HCT116 (cell line): Measurements from ENCODE around the gene OLA1.

Experiments used
- EZH2 ChIP-seq: fragments of 200-600 bp; sonication (generic); IDR thresholded peaks from 2 replicates; pipeline ENCODE4 v1.6.1; 2017; ENCODE audit warnings: antibody characterized with exemption, mixed run types
- EZH2phosphoT487 ChIP-seq: fragments of 200-600 bp; IDR thresholded peaks from 2 replicates; pipeline ENCODE4 v1.6.1; 2018; ENCODE audit warnings: antibody characterized with exemption, borderline replicate concordance
- JUND ChIP-seq: IDR thresholded peaks from 2 replicates; pipeline ENCODE4 v1.6.1; 2012
- POLR2A ChIP-seq: IDR thresholded peaks from 2 replicates; pipeline ENCODE4 v1.7.0; 2011; ENCODE audit warnings: borderline replicate concordance; ENCODE audit not compliant: insufficient read depth, insufficient read length; ENCODE audit errors: extremely low read depth
- RAD21 ChIP-seq: IDR thresholded peaks from 2 replicates; pipeline ENCODE4 v1.6.1; 2012; ENCODE audit warnings: low read depth, mild to moderate bottlenecking
- TCF7L2 ChIP-seq: IDR thresholded peaks from 2 replicates; pipeline ENCODE4 v1.7.0; 2011; ENCODE audit warnings: borderline replicate concordance, inconsistent platforms; ENCODE audit not compliant: insufficient read depth, insufficient read length; ENCODE audit errors: extremely low read depth
- ZNF274 ChIP-seq: fragments of 200-500 bp; sonication (Bioruptor generic); IDR thresholded peaks from 2 replicates; pipeline ENCODE4 v1.6.1; 2014; ENCODE audit warnings: mild to moderate bottlenecking, low read depth, low read length, inconsistent platforms
- TF ChIP-seq, protein P1 (sequence below): IDR thresholded peaks from 2 replicates; pipeline ENCODE4 v1.6.1; 2012
- TF ChIP-seq, protein P2 (sequence below), 3 experiments: fragments of 200-600 bp in 1 of 3; sonication (generic) in 1 of 3; IDR thresholded peaks in 2 of 3; conservative IDR thresholded peaks in 1 of 3; 2 replicates each; pipeline ENCODE4 v1.5.1; 2012 to 2017; ENCODE audit warnings: low read depth in 2 of 3, low read length in 2 of 3, antibody characterized with exemption in 1 of 3, borderline replicate concordance in 1 of 3, control low read depth in 1 of 3, mild to moderate bottlenecking in 1 of 3, mixed read lengths in 1 of 3, mixed run types in 1 of 3, moderate library complexity in 1 of 3; ENCODE audit not compliant: insufficient read depth in 1 of 3
- TF ChIP-seq, protein P3 (sequence below): IDR thresholded peaks from 2 replicates; pipeline ENCODE4 v1.6.1; 2011; ENCODE audit warnings: mild to moderate bottlenecking, low read length, moderate library complexity; ENCODE audit not compliant: insufficient replicate concordance; ENCODE audit errors: extremely low read depth
- TF ChIP-seq, protein P4 (sequence below): IDR thresholded peaks from 2 replicates; pipeline ENCODE4 v1.6.1; 2012; ENCODE audit warnings: low read depth

DNA sequence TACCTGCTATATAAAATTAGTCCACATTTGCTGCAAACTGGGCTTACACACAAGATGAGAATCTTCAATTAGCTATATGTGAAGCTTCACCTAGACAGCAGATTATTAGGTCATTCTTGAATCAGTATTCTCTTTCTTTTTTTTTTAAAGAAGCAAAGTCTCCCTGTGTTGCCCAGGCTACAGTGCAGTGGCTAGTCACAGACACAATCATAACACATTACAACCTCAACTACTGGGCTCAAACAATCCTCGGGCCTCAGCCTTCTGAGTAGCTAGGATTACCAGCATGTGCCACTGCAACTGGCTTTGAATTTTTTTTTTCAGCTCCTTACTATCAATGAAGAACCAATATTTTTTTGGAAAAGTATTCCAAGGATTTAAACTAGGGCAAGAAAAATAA, 30.5 kb downstream of the OLA1 start:
- TF ChIP-seq, protein P1, sequence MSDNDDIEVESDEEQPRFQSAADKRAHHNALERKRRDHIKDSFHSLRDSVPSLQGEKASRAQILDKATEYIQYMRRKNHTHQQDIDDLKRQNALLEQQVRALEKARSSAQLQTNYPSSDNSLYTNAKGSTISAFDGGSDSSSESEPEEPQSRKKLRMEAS = no peak
- TF ChIP-seq, protein P2, sequence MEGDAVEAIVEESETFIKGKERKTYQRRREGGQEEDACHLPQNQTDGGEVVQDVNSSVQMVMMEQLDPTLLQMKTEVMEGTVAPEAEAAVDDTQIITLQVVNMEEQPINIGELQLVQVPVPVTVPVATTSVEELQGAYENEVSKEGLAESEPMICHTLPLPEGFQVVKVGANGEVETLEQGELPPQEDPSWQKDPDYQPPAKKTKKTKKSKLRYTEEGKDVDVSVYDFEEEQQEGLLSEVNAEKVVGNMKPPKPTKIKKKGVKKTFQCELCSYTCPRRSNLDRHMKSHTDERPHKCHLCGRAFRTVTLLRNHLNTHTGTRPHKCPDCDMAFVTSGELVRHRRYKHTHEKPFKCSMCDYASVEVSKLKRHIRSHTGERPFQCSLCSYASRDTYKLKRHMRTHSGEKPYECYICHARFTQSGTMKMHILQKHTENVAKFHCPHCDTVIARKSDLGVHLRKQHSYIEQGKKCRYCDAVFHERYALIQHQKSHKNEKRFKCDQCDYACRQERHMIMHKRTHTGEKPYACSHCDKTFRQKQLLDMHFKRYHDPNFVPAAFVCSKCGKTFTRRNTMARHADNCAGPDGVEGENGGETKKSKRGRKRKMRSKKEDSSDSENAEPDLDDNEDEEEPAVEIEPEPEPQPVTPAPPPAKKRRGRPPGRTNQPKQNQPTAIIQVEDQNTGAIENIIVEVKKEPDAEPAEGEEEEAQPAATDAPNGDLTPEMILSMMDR (IDR thresholded peaks at IDR 0.05 in 2 of 3, conservative IDR thresholded peaks at IDR 0.05 in 1 of 3; ENCODE audit: borderline replicate concordance in 1 of 3, insufficient read depth in 1 of 3, low read depth in 2 of 3, low read length in 2 of 3) = no peak
- TF ChIP-seq, protein P3, sequence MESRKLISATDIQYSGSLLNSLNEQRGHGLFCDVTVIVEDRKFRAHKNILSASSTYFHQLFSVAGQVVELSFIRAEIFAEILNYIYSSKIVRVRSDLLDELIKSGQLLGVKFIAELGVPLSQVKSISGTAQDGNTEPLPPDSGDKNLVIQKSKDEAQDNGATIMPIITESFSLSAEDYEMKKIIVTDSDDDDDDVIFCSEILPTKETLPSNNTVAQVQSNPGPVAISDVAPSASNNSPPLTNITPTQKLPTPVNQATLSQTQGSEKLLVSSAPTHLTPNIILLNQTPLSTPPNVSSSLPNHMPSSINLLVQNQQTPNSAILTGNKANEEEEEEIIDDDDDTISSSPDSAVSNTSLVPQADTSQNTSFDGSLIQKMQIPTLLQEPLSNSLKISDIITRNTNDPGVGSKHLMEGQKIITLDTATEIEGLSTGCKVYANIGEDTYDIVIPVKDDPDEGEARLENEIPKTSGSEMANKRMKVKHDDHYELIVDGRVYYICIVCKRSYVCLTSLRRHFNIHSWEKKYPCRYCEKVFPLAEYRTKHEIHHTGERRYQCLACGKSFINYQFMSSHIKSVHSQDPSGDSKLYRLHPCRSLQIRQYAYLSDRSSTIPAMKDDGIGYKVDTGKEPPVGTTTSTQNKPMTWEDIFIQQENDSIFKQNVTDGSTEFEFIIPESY = no peak
- TF ChIP-seq, protein P4, sequence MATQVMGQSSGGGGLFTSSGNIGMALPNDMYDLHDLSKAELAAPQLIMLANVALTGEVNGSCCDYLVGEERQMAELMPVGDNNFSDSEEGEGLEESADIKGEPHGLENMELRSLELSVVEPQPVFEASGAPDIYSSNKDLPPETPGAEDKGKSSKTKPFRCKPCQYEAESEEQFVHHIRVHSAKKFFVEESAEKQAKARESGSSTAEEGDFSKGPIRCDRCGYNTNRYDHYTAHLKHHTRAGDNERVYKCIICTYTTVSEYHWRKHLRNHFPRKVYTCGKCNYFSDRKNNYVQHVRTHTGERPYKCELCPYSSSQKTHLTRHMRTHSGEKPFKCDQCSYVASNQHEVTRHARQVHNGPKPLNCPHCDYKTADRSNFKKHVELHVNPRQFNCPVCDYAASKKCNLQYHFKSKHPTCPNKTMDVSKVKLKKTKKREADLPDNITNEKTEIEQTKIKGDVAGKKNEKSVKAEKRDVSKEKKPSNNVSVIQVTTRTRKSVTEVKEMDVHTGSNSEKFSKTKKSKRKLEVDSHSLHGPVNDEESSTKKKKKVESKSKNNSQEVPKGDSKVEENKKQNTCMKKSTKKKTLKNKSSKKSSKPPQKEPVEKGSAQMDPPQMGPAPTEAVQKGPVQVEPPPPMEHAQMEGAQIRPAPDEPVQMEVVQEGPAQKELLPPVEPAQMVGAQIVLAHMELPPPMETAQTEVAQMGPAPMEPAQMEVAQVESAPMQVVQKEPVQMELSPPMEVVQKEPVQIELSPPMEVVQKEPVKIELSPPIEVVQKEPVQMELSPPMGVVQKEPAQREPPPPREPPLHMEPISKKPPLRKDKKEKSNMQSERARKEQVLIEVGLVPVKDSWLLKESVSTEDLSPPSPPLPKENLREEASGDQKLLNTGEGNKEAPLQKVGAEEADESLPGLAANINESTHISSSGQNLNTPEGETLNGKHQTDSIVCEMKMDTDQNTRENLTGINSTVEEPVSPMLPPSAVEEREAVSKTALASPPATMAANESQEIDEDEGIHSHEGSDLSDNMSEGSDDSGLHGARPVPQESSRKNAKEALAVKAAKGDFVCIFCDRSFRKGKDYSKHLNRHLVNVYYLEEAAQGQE = no peak
- no peak for TF ChIP-seq POLR2A
- no peak for TF ChIP-seq TCF7L2
- no peak for TF ChIP-seq ZNF274
- TF ChIP-seq EZH2phosphoT487 = no peak
- TF ChIP-seq EZH2 = no peak
- no peak for TF ChIP-seq JUND
- no peak for TF ChIP-seq RAD21
